Skin epidermis (tissue), 12 donors: ENCODE data around the gene DMTF1.
"Not testable (repeated sequence)": the region's sequence is repeated elsewhere in the genome, so short reads cannot be mapped to it uniquely, and the experiment has no call there.

ENCODE experiments used
- H3K27ac ChIP-seq, 21 experiments: fragments of 200-600 bp; sonication (generic) in 11 of 21; one replicate each; pipeline ENCODE4 v1.5.0; 2020; ENCODE audit warnings: mild to moderate bottlenecking in 3 of 21, inconsistent platforms in 2 of 21, moderate library complexity in 2 of 21
- H3K4me3 ChIP-seq, 7 experiments: fragments of 200-600 bp; sonication (generic) in 2 of 7; one replicate each; pipeline ENCODE4 v1.5.0; 2020; ENCODE audit warnings: inconsistent platforms in 2 of 7, mild to moderate bottlenecking in 2 of 7, moderate library complexity in 1 of 7

The DMTF1 gene

DNA sequence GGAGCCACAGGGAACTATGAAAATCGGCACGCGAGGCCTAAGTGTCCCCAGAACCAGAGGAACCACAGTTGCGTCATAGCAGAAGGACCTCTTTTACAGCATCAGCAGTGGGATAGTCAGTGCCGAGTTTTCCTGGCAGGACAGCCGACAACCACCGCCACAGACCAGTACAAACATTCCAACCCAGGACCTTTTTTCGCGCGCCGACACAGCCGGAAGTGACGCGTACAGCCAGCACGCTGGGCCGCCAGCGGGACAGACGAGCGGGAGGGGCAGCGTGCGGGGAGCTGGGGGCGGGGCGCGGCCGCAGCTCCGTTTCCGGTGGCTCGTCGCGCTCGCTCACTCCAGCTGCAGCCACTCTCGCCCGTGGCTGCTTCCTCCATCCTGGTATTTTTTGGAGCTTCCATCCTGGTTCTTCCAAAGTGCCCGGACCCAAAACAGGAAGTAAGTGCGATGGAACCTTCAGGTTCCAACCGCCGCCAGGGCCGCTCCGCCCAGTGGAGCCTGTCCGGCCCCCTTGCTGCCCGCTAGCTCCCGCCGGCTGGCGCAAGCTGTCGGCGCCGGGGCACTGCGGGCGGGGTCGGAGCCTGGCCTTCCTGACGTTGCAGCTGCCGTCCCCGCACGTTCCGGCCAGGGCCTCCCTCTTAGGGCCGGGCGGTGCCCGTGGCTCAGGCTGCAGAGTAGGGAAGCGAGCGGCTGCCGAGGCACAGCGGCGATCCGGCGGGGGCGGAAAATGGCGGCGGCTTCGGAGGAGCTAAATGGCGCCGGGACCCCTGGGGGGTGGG is at the start of gene DMTF1:
Gene DMTF1, plus strand, starts transcription at position 342 of the 785 bp plus-strand sequence. CDS start 12,489 bp downstream, outside the sequence.
- Histone ChIP-seq H3K4me3 (peak within 1 kb of the TSS; percentile 51 to 94 (median 85)), H3K27ac (peak within 1 kb of the TSS; percentile 65 to 99 (median 98))

DNA sequence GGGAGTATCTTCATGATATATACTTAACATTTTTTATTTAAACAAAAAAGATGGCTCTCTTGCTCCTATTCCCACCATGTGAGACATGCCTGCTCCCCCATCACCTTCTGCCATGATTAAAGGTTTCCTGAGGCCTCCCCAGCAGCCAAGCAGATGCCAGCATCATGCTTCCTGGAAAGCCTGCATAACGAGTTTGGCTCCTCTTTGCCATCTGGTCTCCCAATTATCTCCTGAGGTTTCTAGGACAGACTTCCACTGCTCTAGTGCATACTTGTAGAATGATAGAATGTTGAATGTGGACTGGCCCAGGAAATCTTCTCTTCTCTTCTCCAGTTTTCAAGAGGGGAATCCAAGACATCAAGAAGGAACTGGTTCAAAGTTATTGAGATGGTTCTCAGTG is 46.9 kb upstream of the DMTF1 start:
- Histone ChIP-seq H3K4me3 (no peak overlapping the region), H3K27ac (no peak overlapping the region)

- no peak overlapping the region for H3K27ac ChIP-seq
- no peak overlapping the region for H3K4me3 ChIP-seq
Observed at GRCh38 chr7:87106974-87107612, 45.2 kb upstream of the DMTF1 start.

GRCh38 chr7:87107949-87108776 is 44.1 kb upstream of the DMTF1 start:
- H3K4me3 ChIP-seq, result no peak overlapping the region
- no peak overlapping the region for H3K27ac ChIP-seq

GRCh38 chr7:87110778-87111177 is 41.5 kb upstream of the DMTF1 start:
- Histone ChIP-seq H3K4me3 (no peak overlapping the region), H3K27ac (no peak overlapping the region)

DNA sequence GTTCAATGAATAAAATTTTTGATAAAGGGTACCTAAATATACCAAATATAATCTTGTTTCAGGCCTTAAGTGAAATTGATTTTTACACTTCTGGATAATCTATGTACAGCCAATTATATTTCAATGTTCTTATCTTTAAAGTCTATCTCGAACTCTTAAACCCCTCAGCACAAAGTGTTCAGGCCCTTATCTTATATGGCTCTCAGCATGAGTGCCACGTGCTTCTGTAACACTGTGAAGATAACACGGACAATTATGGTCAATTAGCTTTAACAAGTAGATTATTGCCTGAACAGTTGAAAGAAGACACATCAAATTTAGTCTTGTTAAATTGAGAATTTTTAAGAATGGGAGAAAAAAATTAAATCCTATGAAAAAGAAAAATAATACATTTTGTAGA is 40.4 kb upstream of the DMTF1 start:
- Histone ChIP-seq H3K4me3 (no peak overlapping the region), H3K27ac (no peak overlapping the region)

- Histone ChIP-seq H3K4me3 (no peak overlapping the region), H3K27ac (no peak overlapping the region)
Observed at GRCh38 chr7:87113077-87113476, 39.2 kb upstream of the DMTF1 start.

GRCh38 chr7:87113904-87114303 is 38.3 kb upstream of the DMTF1 start:
- H3K4me3 ChIP-seq, H3K27ac ChIP-seq: not testable (repeated sequence)

- not testable (repeated sequence) for H3K4me3 ChIP-seq, H3K27ac ChIP-seq
Observed at GRCh38 chr7:87115772-87116171, 36.5 kb upstream of the DMTF1 start.

DNA sequence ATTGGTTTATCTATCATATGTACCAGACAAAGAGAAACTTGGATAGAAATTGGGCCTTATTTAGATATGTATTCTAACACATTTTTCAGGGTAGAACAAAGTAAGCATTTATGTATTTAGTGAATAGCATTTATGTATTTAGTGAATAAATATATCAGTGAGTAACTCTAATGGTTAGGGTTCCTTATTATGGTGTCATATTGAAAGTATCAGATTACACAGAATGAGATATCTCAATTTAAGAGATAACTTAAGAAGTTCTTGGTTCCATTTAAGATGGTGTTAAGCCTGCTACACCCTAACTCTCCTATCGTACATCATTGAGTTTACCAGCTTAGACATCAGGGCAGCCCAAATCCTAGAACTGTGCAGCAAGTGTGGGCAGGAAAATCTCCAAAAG is 35.9 kb upstream of the DMTF1 start:
- Histone ChIP-seq H3K27ac (no peak overlapping the region), H3K4me3 (no peak overlapping the region)

GRCh38 chr7:87119581-87119980 is 32.7 kb upstream of the DMTF1 start:
- H3K4me3 ChIP-seq, result no peak overlapping the region

GRCh38 chr7:87123105-87123504 is 29.1 kb upstream of the DMTF1 start:
- Histone ChIP-seq H3K4me3 (no peak overlapping the region), H3K27ac (no peak overlapping the region)

More at GRCh38 chr7:87119581-87119980, 32.7 kb upstream of the DMTF1 start:
- peak overlapping the region in 1 of 21 experiments; percentile 29 for H3K27ac ChIP-seq

- H3K4me3 ChIP-seq, result no peak overlapping the region
- H3K27ac ChIP-seq, result no peak overlapping the region
Observed at GRCh38 chr7:87127019-87127418, 25.2 kb upstream of the DMTF1 start.

- Histone ChIP-seq H3K4me3 (no peak overlapping the region), H3K27ac (no peak overlapping the region)
Observed at GRCh38 chr7:87128861-87129267, 23.4 kb upstream of the DMTF1 start.

GRCh38 chr7:87129332-87129731 is 22.9 kb upstream of the DMTF1 start:
- Histone ChIP-seq H3K27ac (no peak overlapping the region), H3K4me3 (no peak overlapping the region)

DNA sequence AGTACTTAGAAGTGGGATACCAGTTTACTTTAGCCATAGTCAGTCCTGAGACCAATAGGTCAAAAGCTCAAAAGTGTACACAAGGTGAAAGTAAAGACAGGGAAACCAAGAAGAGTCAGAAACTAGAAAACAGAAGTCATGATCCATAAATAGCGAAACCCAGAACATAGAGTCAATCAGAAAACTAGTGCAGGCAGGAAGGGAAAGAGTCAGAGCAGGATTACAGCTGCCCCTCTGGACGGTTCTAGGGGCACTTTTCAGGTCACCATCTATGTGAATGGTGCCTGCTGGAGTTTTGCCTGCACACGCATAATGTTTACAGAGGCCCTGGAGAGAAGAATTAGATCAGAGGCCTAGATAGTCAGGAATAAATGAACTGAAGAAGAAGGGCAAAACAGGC is 22.4 kb upstream of the DMTF1 start:
- Histone ChIP-seq H3K4me3 (no peak overlapping the region), H3K27ac (no peak overlapping the region)

DNA sequence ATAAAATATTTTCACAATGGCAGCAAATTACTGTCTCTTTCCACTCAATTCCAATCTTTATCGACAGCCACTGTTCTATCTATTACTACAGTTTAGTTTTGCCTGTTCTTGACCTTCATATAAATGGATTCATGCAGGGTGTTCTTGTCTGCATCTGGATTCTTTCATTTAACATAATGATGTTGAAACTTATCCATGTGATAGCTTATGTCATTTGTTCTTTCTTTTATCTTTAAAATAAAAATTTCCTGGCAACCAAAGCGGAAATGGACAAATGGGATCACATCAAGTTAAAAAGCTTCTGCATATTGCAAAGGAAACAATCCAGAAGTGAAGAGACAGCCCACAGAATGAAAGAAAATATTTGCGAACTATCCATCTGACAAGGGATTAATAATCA is 20.5 kb upstream of the DMTF1 start:
- no peak overlapping the region for H3K27ac ChIP-seq
- H3K4me3 ChIP-seq, result no peak overlapping the region

GRCh38 chr7:87137271-87137670 is 15.0 kb upstream of the DMTF1 start:
- H3K27ac ChIP-seq, result no peak overlapping the region
- H3K4me3 ChIP-seq, result no peak overlapping the region

GRCh38 chr7:87139514-87139913 is 12.7 kb upstream of the DMTF1 start:
- H3K4me3 ChIP-seq, result no peak overlapping the region
- no peak overlapping the region for H3K27ac ChIP-seq

DNA sequence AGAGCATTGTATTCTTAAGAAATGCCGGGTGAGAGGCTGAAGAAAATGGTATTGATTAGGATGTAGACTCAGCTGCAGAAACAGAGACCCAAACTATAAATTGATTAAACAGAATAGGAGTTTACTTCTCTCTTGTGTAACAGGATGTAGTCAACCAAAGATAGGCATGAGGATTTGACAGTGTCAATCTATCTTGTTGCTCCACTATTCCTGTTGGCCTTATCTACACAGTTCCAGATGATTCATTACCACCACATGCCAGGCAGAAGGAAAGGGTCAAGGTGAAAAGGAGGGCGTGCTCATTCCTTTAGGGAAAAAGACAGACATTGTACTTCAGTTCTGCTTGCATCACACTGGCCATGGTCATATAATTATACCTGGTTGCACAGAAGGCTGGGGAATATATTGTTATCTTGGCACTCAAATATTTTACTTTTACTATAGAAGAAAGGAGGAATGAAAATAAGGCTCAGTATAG is 11.9 kb upstream of the DMTF1 start:
- Histone ChIP-seq H3K27ac (no peak overlapping the region), H3K4me3 (no peak overlapping the region)
